ENCODE data around the gene SLCO1B3.

DNA sequence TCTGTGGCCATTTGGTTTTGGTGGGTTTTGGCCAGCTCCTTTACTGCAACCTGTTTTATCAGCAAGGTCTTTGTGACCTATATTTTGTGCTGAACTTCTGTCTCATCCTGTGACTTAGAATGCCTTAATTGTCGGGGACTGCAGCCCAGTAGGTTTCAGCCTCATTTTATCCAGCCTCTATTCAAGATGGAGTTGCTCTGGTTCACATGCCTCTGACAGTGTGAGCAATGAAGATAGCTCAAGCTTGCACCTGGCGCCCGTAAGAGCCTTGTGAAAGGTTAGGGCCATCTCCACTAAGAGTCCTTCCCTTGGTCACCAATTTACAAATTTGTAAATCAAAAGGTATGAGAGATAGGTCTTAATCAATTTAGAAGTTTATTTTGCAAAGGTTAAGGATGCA is 19.4 kb downstream of the SLCO1B3 start:
- no peak for TF ChIP-seq EZH2phosphoT487 (IDR thresholded peaks at IDR 0.05; ENCODE audit: low read depth)
- TF ChIP-seq, protein P1, sequence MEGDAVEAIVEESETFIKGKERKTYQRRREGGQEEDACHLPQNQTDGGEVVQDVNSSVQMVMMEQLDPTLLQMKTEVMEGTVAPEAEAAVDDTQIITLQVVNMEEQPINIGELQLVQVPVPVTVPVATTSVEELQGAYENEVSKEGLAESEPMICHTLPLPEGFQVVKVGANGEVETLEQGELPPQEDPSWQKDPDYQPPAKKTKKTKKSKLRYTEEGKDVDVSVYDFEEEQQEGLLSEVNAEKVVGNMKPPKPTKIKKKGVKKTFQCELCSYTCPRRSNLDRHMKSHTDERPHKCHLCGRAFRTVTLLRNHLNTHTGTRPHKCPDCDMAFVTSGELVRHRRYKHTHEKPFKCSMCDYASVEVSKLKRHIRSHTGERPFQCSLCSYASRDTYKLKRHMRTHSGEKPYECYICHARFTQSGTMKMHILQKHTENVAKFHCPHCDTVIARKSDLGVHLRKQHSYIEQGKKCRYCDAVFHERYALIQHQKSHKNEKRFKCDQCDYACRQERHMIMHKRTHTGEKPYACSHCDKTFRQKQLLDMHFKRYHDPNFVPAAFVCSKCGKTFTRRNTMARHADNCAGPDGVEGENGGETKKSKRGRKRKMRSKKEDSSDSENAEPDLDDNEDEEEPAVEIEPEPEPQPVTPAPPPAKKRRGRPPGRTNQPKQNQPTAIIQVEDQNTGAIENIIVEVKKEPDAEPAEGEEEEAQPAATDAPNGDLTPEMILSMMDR (IDR thresholded peaks at IDR 0.05; ENCODE audit: low read depth, low read length), result no peak
